Measurements from ENCODE around the gene GRIK4.

The GRIK4 gene

GRCh38 chr11:120510406-120511115 is 987 bp upstream of the GRIK4 start:
- DNase-seq (ENCODE audit: low spot score): no peak

- no peak for DNase-seq (ENCODE audit: low spot score)
Observed at GRCh38 chr11:120511820-120512738, 531 bp downstream of the GRIK4 start.

GRCh38 chr11:120512739-120513435 is 1.3 kb downstream of the GRIK4 start:
- no peak for DNase-seq (ENCODE audit: low spot score)

GRCh38 chr11:120513436-120514315 is 2.1 kb downstream of the GRIK4 start:
- DNase-seq (ENCODE audit: low spot score): no peak

GRCh38 chr11:120514541-120515121 is 3.1 kb downstream of the GRIK4 start:
- DNase-seq (ENCODE audit: low spot score): no peak

GRCh38 chr11:120515186-120515723 is 3.7 kb downstream of the GRIK4 start:
- DNase-seq (ENCODE audit: low spot score): no peak

GRCh38 chr11:120516461-120517389 is 5.2 kb downstream of the GRIK4 start:
- no peak for DNase-seq (ENCODE audit: low spot score)

- no peak for DNase-seq (ENCODE audit: low spot score)
Observed at GRCh38 chr11:120517390-120517761, 5.8 kb downstream of the GRIK4 start.

- DNase-seq (ENCODE audit: low spot score): no peak
Observed at GRCh38 chr11:120517801-120518291, 6.3 kb downstream of the GRIK4 start.

- no peak for DNase-seq (ENCODE audit: low spot score)
Observed at GRCh38 chr11:120518356-120518755, 6.8 kb downstream of the GRIK4 start.

GRCh38 chr11:120519474-120519873 is 7.9 kb downstream of the GRIK4 start:
- no peak for DNase-seq (ENCODE audit: low spot score)

GRCh38 chr11:120520091-120520822 is 8.7 kb downstream of the GRIK4 start:
- DNase-seq (ENCODE audit: low spot score): no peak

GRCh38 chr11:120521176-120521575 is 9.6 kb downstream of the GRIK4 start:
- DNase-seq (ENCODE audit: low spot score): no peak

- DNase-seq (ENCODE audit: low spot score): no peak
Observed at GRCh38 chr11:120522021-120522420, 10.5 kb downstream of the GRIK4 start.

- no peak for DNase-seq (ENCODE audit: low spot score)
Observed at GRCh38 chr11:120522736-120523135, 11.2 kb downstream of the GRIK4 start.

GRCh38 chr11:120523196-120523595 is 11.6 kb downstream of the GRIK4 start:
- no peak for DNase-seq (ENCODE audit: low spot score)

GRCh38 chr11:120524536-120525085 is 13.1 kb downstream of the GRIK4 start:
- DNase-seq (ENCODE audit: low spot score): no peak

- DNase-seq (ENCODE audit: low spot score): no peak
Observed at GRCh38 chr11:120525261-120526171, 14.0 kb downstream of the GRIK4 start.

Measured in kidney capillary endothelial cell (primary cell).